ENCODE measurements around the gene LPAR3.

Gene LPAR3

DNA sequence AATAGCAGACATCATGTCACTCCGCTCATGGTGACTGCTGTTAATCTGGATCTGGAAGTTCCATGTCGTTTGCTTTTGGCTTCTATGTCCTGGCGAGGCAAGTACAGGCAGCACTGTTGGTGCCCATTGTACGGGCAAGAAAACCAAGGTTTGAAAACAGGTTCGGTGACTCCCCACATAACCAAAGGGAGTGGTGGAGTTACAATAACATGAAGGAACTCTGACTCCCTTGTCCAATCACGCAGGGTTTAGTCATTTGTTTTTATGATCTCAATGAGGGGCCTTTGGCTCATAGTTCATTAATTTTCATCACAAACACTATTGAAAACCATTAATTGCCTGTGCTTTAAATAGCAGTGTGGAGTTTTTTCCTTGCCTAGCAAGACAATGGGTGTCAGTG is 119.8 kb downstream of the LPAR3 start:
- DNase-seq = no peak

DNA sequence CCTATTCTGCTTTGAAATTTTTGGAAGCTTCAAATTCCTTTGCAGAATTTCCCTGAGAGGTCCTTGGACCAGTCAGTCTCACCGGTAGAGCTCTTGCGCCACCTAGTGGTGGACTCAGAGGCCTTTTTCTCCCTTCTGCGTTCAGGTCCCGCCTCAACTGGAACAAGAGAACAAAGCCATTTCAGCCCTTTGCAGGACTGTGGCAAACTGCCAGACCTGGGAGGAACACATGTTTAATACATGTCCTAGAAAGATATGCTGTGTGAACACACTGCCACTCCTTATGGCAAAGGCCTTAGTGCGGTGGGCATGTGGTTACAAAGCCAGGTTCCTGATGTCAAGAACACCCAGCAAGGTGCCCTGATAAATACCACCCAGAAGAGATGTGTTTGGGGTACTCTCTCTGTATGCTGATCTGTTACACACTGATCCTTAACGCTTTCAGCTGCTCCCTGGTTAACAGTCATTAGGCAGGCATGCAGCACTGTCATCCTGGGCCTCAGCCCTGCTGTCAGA is 120.5 kb downstream of the LPAR3 start:
- DNase-seq = peak; percentile 71

DNA sequence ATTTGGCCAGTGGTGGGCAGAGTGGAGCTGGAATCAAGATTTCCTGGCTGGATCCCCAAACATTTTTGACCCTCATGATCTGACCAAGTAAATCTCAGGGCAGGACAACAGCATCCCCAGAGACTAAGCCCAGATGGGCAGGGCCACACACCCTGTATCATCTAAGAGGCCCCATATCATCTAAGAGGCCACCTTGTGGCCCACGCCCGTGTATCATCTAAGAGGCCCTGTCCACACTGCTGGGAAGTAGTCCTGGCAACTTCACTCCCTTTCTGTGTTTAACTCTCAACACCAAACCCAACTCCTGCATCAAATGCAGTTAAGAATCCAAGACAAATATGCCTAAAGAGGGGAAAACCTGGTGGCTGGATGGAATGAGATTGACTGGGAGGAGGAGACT is 121.1 kb downstream of the LPAR3 start:
- no peak for DNase-seq

DNA sequence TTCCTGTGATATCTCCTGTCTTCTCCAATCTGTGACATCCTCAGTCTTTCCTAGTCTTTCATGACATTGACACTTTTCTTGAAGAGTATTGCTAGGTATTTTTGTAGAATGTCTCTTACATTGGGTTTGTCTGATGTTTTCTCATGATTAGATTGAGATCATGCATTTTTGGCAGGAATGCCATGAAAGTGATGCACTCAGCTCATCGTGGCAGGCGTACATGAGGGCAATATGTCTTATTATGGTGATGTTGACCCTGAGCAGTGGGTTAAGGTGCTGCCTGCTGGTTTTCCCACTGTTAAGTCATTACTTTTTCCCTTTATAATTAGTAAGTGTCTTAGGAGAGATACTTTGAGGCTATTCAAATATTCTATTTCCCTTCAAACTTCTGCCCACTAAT is 122.5 kb downstream of the LPAR3 start:
- no peak for DNase-seq

DNA sequence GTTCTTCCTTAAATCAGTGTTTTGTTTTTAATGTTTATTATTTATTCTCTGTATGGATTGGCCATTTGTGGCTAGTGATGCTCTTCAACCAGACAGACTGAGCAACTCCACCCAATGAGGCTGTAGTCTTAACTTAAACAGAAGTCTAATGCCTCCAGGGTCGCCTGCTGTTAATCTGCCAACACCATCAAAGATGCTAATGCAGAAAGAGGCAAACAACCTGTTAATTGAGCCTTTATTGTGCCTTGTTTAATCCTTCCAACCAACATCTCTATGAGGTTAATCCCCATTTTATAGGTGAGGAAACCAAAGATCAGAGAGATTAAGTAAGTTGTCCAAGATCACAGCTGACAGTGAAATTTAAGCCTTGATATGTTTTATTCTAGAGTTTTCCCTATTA is 123.4 kb downstream of the LPAR3 start:
- no peak for DNase-seq

DNA sequence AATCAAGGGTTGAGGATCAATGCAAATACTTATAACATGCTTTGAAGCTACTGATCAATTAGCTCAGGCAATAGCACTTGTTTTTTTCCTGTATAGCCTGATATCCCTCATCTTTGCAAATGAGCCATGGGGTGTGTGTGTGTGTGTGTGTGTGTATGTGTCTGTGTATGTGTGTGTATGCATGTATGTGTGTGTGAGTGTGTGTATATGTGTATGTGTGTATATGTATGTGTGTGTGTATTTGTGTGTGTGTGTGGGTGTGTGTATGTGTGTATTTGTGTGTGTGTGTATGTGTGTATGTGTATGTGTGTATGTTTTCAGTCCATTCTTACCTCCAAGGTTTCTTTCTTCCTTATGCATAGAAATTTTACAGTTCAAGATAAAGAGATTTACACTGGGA is 124.4 kb downstream of the LPAR3 start:
- no peak for DNase-seq

DNA sequence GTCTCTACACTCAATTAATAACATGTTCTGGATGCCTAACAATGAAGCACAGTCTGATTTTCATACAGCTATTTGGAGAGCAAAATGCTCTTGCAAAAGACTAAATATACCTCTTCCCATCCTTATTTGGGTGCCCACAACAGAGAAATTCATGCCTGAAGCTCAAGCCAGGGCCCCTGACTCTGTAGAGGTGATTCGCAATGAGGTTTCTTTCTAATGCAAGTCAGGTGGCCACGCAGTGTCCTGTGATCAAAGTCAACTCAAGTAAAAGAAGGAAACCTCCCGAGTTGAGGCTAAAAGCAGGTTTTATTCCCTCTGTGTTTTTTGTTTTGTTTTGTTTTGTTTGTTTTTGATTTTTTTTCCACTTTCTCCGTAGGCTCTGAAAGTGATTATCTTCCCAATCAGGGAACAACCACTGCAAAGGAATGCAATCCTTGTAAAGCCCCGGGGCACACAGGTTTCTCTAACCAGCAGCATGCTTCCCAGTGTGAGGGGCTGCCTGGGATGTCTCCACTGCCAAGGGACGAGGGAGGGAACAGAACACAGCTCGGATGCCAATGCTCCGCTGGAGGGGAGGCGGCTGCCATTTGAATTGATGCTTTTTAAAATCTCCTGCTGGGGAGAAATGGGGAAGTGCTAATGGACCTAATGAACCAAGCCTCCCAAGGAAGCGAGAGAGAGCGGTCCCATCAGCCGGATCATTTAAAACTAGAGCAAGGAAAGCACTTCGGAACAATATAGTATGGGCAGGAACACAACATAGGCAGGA is 128.9 kb downstream of the LPAR3 start:
- DNase-seq = no peak

DNA sequence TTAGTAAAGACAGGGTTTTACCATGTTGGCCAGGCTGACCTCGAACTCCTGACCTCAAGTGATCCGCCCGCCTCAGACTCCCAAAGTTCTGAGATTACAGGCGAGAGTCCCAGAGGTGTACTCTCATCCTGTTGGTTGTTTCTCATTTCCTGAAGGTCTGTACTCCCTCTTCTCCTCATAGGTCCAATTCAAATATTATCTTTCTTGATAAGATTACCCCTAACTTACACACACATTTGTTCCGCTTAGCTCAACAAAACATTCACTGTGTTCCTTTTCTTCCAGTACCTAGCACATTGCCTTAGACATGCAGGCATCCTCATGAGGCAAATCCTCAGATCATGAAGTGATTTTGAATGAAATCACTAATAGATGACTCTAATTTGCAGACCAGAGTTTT is 130.3 kb downstream of the LPAR3 start:
- no peak for DNase-seq

All from NCI-H2029 (cell line).